Kidney glomerular epithelial cell (primary cell): Measurements from ENCODE around the gene SNAPC5.
"Not testable (repeated sequence)": the region's sequence is repeated elsewhere in the genome, so short reads cannot be mapped to it uniquely, and the experiment has no call there.

Source experiments
- DNase-seq: peaks from one replicate; lab custom pipeline; 2025; lab: John Stamatoyannopoulos, UW

Gene SNAPC5

GRCh38 chr15:66491846-66492245 is 5.7 kb downstream of the SNAPC5 start:
- DNase-seq, result no peak

- no peak for DNase-seq
Measured at GRCh38 chr15:66489179-66489791, 8.3 kb downstream of the SNAPC5 start.

- DNase-seq, result no peak
Measured at GRCh38 chr15:66488525-66488924, 9.0 kb downstream of the SNAPC5 start.

GRCh38 chr15:66486887-66487286 is 10.7 kb downstream of the SNAPC5 start:
- no peak for DNase-seq

- no peak for DNase-seq
Measured at GRCh38 chr15:66484539-66485112, 12.9 kb downstream of the SNAPC5 start.

GRCh38 chr15:66483131-66483566 is 14.4 kb downstream of the SNAPC5 start:
- DNase-seq, result no peak

GRCh38 chr15:66482539-66482938 is 15.0 kb downstream of the SNAPC5 start:
- no peak for DNase-seq

- peak; percentile 41 for DNase-seq
Measured at GRCh38 chr15:66481107-66481856, 16.3 kb downstream of the SNAPC5 start.

- no peak for DNase-seq
Measured at GRCh38 chr15:66480267-66480666, 17.3 kb downstream of the SNAPC5 start.

GRCh38 chr15:66477011-66477410 is 20.6 kb downstream of the SNAPC5 start:
- no peak for DNase-seq

GRCh38 chr15:66476535-66476934 is 21.0 kb downstream of the SNAPC5 start:
- DNase-seq, result no peak

- DNase-seq, result no peak
Measured at GRCh38 chr15:66474963-66475362, 22.6 kb downstream of the SNAPC5 start.

- DNase-seq, result no peak
Measured at GRCh38 chr15:66474135-66474534, 23.4 kb downstream of the SNAPC5 start.

- DNase-seq, result peak; percentile 80
Measured at GRCh38 chr15:66472176-66472999, 25.2 kb downstream of the SNAPC5 start.

GRCh38 chr15:66470825-66471224 is 26.7 kb downstream of the SNAPC5 start:
- not testable (repeated sequence) for DNase-seq

GRCh38 chr15:66467162-66468040 is 30.2 kb downstream of the SNAPC5 start:
- DNase-seq, result not testable (repeated sequence)

GRCh38 chr15:66465294-66465693 is 32.3 kb downstream of the SNAPC5 start:
- not testable (repeated sequence) for DNase-seq

GRCh38 chr15:66462627-66463026 is 34.9 kb downstream of the SNAPC5 start:
- no peak for DNase-seq

- no peak for DNase-seq
Measured at GRCh38 chr15:66461917-66462316, 35.6 kb downstream of the SNAPC5 start.

GRCh38 chr15:66461294-66461693 is 36.3 kb downstream of the SNAPC5 start:
- not testable (repeated sequence) for DNase-seq
